PC-3 (cell line): ENCODE data around the gene IQCE. TPM values are rescaled to one million over a fixed set of nuclear protein-coding genes. Genes with fewer than 3 reads are reported as not detected.

ENCODE experiments used
- ATAC-seq: fragments of 200-7000 bp; cut with Tn5 transposase; 2 replicates; pipeline ENCODE4 v1.9.1; 2020; ENCODE audit warnings: mild to moderate bottlenecking, moderate library complexity
- BruUV-seq: library from RNA; stranded (reverse); fragments of 400-500 nt; replicated peaks from 2 replicates; lab custom pipeline; 2021; lab: Mats Ljungman, UMichigan
- CTCF ChIA-PET: fragments of 300-600 bp; sonication (Branson Sonifier 250); formaldehyde crosslinking; loops from one replicate; lab custom pipeline; 2022; ENCODE audit warnings: antibody characterized with exemption; lab: Charles Lee
- POLR2A ChIA-PET: fragments of 300-600 bp; sonication (Branson Sonifier 250); formaldehyde crosslinking; loops from one replicate; lab custom pipeline; 2022; ENCODE audit warnings: antibody characterized with exemption; ENCODE audit not compliant: unreplicated experiment; lab: Charles Lee
- DNase-seq: peaks from one replicate; pipeline ENCODE4 v3.0.0-alpha.2; 2015
- H2AFZ ChIP-seq: fragments of 300-600 bp; sonication (generic); 2 replicates; pipeline ENCODE4 v1.6.0; 2016; ENCODE audit warnings: antibody characterized with exemption, low read length
- H3F3A ChIP-seq: fragments of 300-600 bp; sonication (generic); one replicate; pipeline ENCODE4 v1.6.0; 2017; ENCODE audit warnings: antibody characterized with exemption, low read length, control low read depth, mild to moderate bottlenecking; ENCODE audit not compliant: unreplicated experiment
- H3K27ac ChIP-seq: fragments of 300-600 bp; sonication (generic); 2 replicates; pipeline ENCODE4 v1.5.1; 2016; ENCODE audit warnings: mild to moderate bottlenecking, low read length
- H3K27me3 ChIP-seq: fragments of 300-600 bp; sonication (generic); 2 replicates; pipeline ENCODE4 v1.6.1; 2016; ENCODE audit warnings: low read length, mixed read lengths
- H3K36me3 ChIP-seq: fragments of 300-600 bp; sonication (generic); 2 replicates; pipeline ENCODE4 v1.6.1; 2016; ENCODE audit warnings: low read depth, mixed run types, low read length, mixed read lengths
- H3K4me1 ChIP-seq: fragments of 300-600 bp; sonication (generic); 2 replicates; pipeline ENCODE4 v1.5.1; 2016; ENCODE audit warnings: low read length; ENCODE audit not compliant: insufficient read depth
- H3K4me2 ChIP-seq: fragments of 300-600 bp; sonication (generic); 2 replicates; pipeline ENCODE4 v1.6.0; 2016; ENCODE audit warnings: low read length
- H3K4me3 ChIP-seq: fragments of 300-600 bp; sonication (generic); 2 replicates; pipeline ENCODE4 v1.5.1; 2016; ENCODE audit warnings: mild to moderate bottlenecking, low read length, mixed read lengths
- H3K79me2 ChIP-seq: fragments of 300-600 bp; sonication (generic); 2 replicates; pipeline ENCODE4 v1.6.1; 2017; ENCODE audit warnings: low read length, mixed read lengths
- H3K9ac ChIP-seq: fragments of 300-600 bp; sonication (generic); 2 replicates; pipeline ENCODE4 v1.6.0; 2016; ENCODE audit warnings: mild to moderate bottlenecking, low read length
- H3K9me2 ChIP-seq: fragments of 300-600 bp; sonication (generic); replicated peaks from 2 replicates; pipeline ENCODE4 v1.6.1; 2016; ENCODE audit warnings: mixed run types, low read length, mixed read lengths
- H3K9me3 ChIP-seq: fragments of 300-600 bp; sonication (generic); 2 replicates; pipeline ENCODE4 v1.6.1; 2016; ENCODE audit warnings: low read length, mixed read lengths
- H4K20me1 ChIP-seq: fragments of 300-600 bp; sonication (generic); 2 replicates; pipeline ENCODE4 v1.6.1; 2016; ENCODE audit warnings: low read length, mixed read lengths
- CTCF ChIP-seq: fragments of 300-600 bp; sonication (generic); conservative IDR thresholded peaks from 2 replicates; pipeline ENCODE4 v1.5.1; 2017; ENCODE audit warnings: antibody characterized with exemption, low read depth, mild to moderate bottlenecking, low read length
- EZH2 ChIP-seq: fragments of 300-600 bp; sonication (generic); IDR thresholded peaks from one replicate; pipeline ENCODE4 v1.6.1; 2017; ENCODE audit warnings: antibody characterized with exemption, mild to moderate bottlenecking, low read length; ENCODE audit not compliant: unreplicated experiment
- EZH2phosphoT487 ChIP-seq: fragments of 300-600 bp; sonication (generic); IDR thresholded peaks from 2 replicates; pipeline ENCODE4 v1.6.1; 2018; ENCODE audit warnings: mild to moderate bottlenecking, antibody characterized with exemption, low read length, borderline replicate concordance
- intact Hi-C: fragments of 100-400 bp; cut with micrococcal nuclease; formaldehyde crosslinking; loops from 2 replicates; pipeline ENCODE4 v1.9.0; 2023
- total RNA-seq: library from RNA; depleted of rRNA; stranded (reverse); fragments of >200 nt; gene quantifications from 2 replicates; pipeline ENCODE4 v1.2.3, GENCODE V29; 2014

Gene IQCE
- total RNA-seq, 1 experiment from 2014 or later: 9.7 TPM

- TF ChIP-seq EZH2: no peak
- TF ChIP-seq EZH2phosphoT487: no peak
- no peak for TF ChIP-seq CTCF
- Histone ChIP-seq H3K9me2 (no peaks in the 10 kb centered on the region), H3K27ac (no peak overlapping the region), H2AFZ (no peak overlapping the region), H3K27me3 (no peaks in the 10 kb centered on the region), H3F3A (no peaks in the 10 kb centered on the region), H3K4me3 (no peak overlapping the region), H3K79me2 (no peaks in the 10 kb centered on the region), H3K9me3 (no peaks in the 10 kb centered on the region), H3K36me3 (peaks cover 10% of the 10 kb centered on the region; the same call in 1 of the 2 replicates), H3K9ac (no peak overlapping the region), H3K4me1 (no peaks in the 10 kb centered on the region), H3K4me2 (no peak overlapping the region), H4K20me1 (no peaks in the 10 kb centered on the region)
- BruUV-seq: no TSS peak
- ChIA-PET POLR2A (no interaction called here), CTCF (no interaction called here)
- no peak for DNase-seq
- intact Hi-C loops: no loop called here
- ATAC-seq: no peak
Observed at GRCh38 chr7:2544541-2545188, 14.1 kb upstream of the IQCE start.

- intact Hi-C loops: no loop called here
- BruUV-seq: no TSS peak
- no peak for DNase-seq
Observed at GRCh38 chr7:2545746-2546425, 12.9 kb upstream of the IQCE start.

More at GRCh38 chr7:2545746-2546425, 12.9 kb upstream of the IQCE start:
- ChIA-PET POLR2A (no interaction called here), CTCF (interaction anchor here (0.6 kb wide), 1 partner anchor 77 kb away, joined by 3 read pairs; no protein-coding TSS in a partner anchor)
- H2AFZ ChIP-seq: no peak overlapping the region
- ATAC-seq: no peak
- TF ChIP-seq EZH2 (no peak), EZH2phosphoT487 (no peak), CTCF (no peak)
- H3K9ac ChIP-seq: no peak overlapping the region
- H3K9me3 ChIP-seq: no peaks in the 10 kb centered on the region
- no peaks in the 10 kb centered on the region for H3F3A ChIP-seq
- no peak overlapping the region for H3K4me2 ChIP-seq
- H3K9me2 ChIP-seq: no peaks in the 10 kb centered on the region
- no peaks in the 10 kb centered on the region for H4K20me1 ChIP-seq
- H3K79me2 ChIP-seq: no peaks in the 10 kb centered on the region
- H3K4me1 ChIP-seq: no peaks in the 10 kb centered on the region
- no peak overlapping the region for H3K27ac ChIP-seq
- no peak overlapping the region for H3K4me3 ChIP-seq
- H3K27me3 ChIP-seq: no peaks in the 10 kb centered on the region
- peaks cover 11% of the 10 kb centered on the region; the same call in 1 of the 2 replicates for H3K36me3 ChIP-seq
